Subcutaneous abdominal adipose tissue (tissue), 5 donors: ENCODE measurements around the gene PLEKHM2.

Experiments used
- H3K27ac ChIP-seq: one replicate; pipeline ENCODE4 v1.7.0; 2013; ENCODE audit warnings: low read depth, mild to moderate bottlenecking, inconsistent platforms, low read length, moderate library complexity
- H3K27me3 ChIP-seq, 5 donors: one replicate each; pipeline ENCODE4 v1.7.0; 2013; ENCODE audit warnings: low read length in 5 of 5, inconsistent platforms in 1 of 5; ENCODE audit not compliant: control insufficient read depth in 5 of 5, insufficient read depth in 4 of 5
- H3K36me3 ChIP-seq, 5 donors: one replicate each; pipeline ENCODE4 v1.7.0; 2013; ENCODE audit warnings: low read length in 5 of 5; ENCODE audit not compliant: control insufficient read depth in 5 of 5, insufficient read depth in 5 of 5
- H3K4me1 ChIP-seq, 5 donors: one replicate each; pipeline ENCODE4 v1.7.0; 2013; ENCODE audit warnings: low read length in 5 of 5, mild to moderate bottlenecking in 3 of 5, moderate library complexity in 1 of 5; ENCODE audit not compliant: control insufficient read depth in 5 of 5, insufficient read depth in 5 of 5
- H3K4me3 ChIP-seq, 5 donors: one replicate each; pipeline ENCODE4 v1.7.0; 2013; ENCODE audit warnings: low read length in 5 of 5, low read depth in 1 of 5
- H3K9ac ChIP-seq, 5 donors: one replicate each; pipeline ENCODE4 v1.7.0; 2013; ENCODE audit warnings: low read length in 5 of 5, mild to moderate bottlenecking in 4 of 5, moderate library complexity in 3 of 5
- H3K9me3 ChIP-seq, 5 donors: one replicate each; pipeline ENCODE4 v1.7.0; 2013; ENCODE audit warnings: low read length in 5 of 5; ENCODE audit not compliant: control insufficient read depth in 5 of 5
- donor health status: healthy.
- donor health status: healthy.
- donor health status: healthy.
- donor health status: healthy.
- donor health status: healthy.

PLEKHM2 gene

DNA sequence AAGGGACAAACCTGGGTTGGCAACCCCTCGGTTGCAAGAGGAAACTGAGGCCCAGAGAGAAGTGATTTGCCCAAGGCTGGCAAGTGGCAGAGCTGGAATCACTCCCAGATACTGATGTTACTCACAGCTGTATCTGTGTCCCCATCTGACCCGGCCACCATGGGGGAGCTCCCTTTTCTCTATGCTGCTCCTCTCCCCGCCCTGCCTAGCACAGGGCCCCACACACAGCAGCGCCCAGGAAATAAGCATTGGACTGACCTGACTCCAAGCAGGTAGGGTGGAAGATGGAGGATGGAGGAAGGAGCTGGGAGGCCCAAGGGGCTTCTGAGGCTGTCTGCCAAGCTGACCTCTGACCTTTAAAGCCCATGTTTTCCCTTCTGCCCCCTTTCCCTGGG is 71.5 kb downstream of the PLEKHM2 start:
- Histone ChIP-seq H3K27me3 (peaks cover 0 to 16% (median 6%) of the 10 kb centered on the region in 5 donors), H3K9me3 (no peaks in the 10 kb centered on the region), H3K36me3 (no peaks in the 10 kb centered on the region), H3K4me1 (peaks cover 2 to 38% (median 23%) of the 10 kb centered on the region in 5 donors), H3K9ac (no peak overlapping the region), H3K4me3 (no peak overlapping the region), H3K27ac (no peak overlapping the region)

DNA sequence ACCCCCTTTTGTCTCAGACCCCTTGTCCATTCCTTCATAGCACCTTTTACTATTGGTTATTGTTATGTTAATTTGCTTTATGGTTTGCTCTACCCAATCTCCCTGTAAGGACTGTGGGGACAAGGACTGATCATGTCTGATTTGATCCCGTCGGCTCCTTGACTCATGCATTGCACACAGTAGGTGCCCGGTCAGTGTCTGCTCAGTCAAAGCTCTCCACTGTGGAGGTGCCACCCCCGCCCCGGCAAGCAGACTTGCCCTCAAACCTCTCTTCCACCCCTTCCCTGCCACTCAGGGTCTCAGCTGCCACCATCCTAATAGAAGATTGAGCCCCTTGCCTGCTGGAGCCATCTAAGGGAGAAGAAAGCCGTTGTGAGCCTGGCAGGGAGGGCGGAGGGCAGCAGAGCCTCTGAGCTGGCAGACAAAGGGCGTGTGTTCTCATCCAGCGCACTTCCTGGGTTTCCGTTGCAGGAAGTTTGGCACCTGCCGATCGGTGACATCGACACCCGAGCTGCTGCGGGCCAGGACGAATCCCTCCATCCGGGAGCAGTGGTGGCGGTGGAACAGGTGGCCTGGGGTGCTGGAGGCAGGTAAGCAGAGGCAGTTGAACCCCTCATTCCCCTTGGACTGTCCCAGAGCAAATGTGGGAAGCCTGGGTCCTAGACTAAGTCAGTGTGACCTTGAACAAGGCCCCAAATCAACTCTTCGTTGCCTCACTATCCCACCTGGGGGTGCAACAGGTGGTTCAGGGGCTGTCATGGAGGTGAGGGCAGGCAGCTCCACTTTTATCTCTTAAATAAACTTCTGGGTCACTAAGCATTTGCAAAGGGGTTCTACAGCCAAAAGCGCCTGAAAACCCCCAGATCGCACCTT is 72.3 kb downstream of the PLEKHM2 start:
- peak overlapping the region in 1 of 5 donors; percentile 2 for H3K4me3 ChIP-seq
- no peaks in the 10 kb centered on the region for H3K36me3 ChIP-seq
- H3K9me3 ChIP-seq: no peaks in the 10 kb centered on the region
- peaks cover 6 to 45% (median 29%) of the 10 kb centered on the region in 5 donors for H3K4me1 ChIP-seq
- peak overlapping the region in 1 of 5 donors; percentile 25 for H3K9ac ChIP-seq
- H3K27ac ChIP-seq: no peak overlapping the region
- H3K27me3 ChIP-seq: peaks cover 0 to 16% (median 8%) of the 10 kb centered on the region in 5 donors

DNA sequence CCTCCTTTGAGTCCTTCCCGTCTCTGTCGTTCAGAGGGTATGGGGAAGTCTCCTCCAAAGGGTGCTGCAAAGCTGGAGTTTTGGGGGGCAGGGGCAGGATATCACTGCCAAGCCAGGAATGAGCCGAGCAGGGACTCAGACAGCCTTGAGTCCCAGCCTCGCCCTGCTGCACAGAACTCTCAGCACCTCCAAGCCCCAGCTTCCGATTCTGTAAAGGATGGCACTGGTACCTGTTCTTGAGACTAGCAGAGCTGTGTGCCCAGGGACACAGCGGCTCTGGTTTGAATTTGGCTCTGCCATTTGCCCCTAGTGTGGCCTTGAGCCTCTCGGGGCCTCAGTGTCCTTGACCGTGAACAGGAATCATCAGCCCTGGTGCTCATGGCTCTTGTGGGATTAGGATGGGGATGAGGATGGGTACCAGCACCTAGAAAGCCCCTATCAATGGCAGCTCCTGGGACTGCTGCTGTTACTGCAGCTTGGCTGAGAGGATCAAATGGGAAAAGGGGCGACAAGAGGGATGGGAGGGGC is 73.0 kb downstream of the PLEKHM2 start:
- H3K4me1 ChIP-seq: peaks cover 6 to 45% (median 29%) of the 10 kb centered on the region in 5 donors
- no peaks in the 10 kb centered on the region for H3K36me3 ChIP-seq
- no peak overlapping the region for H3K27ac ChIP-seq
- peaks cover 0 to 16% (median 8%) of the 10 kb centered on the region in 5 donors for H3K27me3 ChIP-seq
- no peak overlapping the region for H3K4me3 ChIP-seq
- no peak overlapping the region for H3K9ac ChIP-seq
- H3K9me3 ChIP-seq: no peaks in the 10 kb centered on the region

DNA sequence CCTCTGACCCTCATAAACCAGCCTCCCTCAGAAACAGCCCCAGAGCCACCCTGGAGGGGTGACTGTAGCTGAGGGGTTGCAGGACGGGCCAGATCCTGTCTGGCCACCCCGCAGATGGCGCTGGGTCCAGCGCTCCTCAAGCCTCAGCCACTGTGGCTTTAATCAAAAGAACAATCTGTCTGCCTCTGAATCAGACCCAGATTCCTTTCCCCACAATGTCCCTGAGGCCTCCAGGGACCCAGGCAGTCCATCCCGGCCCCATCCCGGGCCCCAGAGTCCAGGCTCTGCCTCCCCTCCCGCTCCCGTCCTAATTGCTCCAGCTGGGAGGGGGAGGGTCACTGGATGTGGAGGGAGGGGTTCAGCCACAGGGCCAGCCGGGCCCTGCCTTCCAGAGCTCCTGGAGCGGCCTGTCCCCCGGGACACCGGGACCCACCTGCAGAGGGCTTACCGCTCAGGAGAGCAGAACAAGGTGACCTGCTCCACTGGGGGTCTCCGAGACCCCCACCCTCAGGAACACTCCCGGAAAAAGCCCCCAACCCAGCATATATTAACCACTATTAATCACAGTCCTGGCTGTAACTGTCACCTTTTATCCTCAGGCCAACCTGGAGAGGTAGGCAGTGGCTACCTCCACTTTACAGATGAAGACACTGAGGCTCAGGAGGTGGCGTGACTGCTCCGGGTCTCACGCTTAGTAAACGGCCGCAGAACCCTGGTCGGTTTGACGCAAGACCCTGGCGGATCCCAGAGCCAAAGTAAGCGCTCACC is 73.6 kb downstream of the PLEKHM2 start:
- Histone ChIP-seq H3K4me1 (peaks cover 6 to 45% (median 29%) of the 10 kb centered on the region in 5 donors), H3K9me3 (no peaks in the 10 kb centered on the region), H3K27ac (no peak overlapping the region), H3K9ac (no peak overlapping the region), H3K27me3 (peaks cover 0 to 16% (median 8%) of the 10 kb centered on the region in 5 donors), H3K4me3 (peak overlapping the region in 2 of 5 donors; percentile 4 to 37), H3K36me3 (no peaks in the 10 kb centered on the region)

DNA sequence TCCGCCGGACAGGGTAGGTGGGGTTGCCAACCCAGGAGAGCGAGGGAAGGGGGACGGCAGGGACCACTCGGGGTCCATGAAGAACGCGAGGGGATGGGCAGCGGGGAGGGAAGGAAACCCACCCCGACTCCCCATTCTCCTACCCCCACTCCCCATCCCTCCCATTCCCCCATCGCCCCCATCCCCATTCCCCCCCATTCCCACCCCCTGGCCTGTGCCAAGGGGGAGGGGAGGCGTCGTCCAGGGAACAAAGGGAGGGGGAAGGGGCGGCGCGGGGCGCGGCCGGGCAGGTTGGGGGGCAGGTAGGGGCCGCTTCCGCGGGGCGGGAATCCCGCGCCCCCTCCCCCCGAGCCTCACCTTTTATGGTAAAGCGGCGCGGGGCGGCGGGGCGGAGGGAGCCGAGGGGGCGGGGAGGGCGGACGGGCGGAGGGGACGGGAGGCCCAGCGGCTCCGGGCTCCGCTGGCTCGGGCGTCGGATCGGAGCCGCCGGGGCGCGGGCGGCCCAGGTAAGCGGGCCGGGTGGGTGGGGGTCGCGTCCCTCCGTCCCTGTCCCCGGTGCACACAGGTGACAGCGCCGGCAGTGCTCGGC is 74.3 kb downstream of the PLEKHM2 start, which contains the start of gene FBLIM1:
TSS of gene FBLIM1 (plus strand) at position 453 of the 589 bp plus-strand sequence. CDS start 6,189 bp downstream, outside the sequence.
- peaks cover 0 to 16% (median 8%) of the 10 kb centered on the region in 5 donors for H3K27me3 ChIP-seq

DNA sequence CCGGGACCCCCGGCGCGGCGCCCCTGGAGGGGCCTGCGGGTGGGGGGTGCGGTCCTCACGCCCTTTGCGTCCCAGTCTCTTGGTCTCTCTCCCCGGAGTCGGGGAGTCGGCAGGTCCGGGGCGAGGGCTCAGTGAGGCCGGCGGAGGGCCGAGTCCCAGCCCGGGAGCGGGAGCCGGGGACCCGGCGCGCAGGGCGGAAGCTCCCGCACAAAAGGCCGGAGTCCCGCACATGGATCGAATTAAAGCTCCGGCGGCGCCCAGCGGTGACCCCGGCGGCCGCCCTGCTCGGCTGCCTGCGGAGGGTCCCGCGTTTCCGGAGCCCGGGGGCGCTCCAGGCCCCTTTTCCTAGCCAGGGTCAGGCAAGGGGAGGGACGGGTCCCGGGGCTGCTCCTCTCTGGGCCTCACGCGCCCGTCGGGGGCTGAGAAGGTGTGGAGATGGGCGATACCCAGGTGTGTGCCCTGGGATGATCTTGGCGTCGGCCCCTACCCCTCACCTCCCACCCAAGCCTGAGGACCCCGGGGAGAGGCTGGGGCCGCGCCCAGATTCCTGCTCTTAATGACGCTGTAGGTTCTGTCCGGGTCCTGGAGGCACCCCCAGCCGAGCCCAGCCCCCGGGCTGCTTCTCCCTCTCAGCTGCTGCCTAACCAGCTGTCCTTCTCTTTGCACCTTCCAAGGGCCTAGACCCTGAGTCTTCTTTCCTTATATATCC is 75.0 kb downstream of the PLEKHM2 start:
- H3K9me3 ChIP-seq: no peaks in the 10 kb centered on the region
- H3K4me3 ChIP-seq: peak overlapping the region in 4 of 5 donors; percentile 48 to 65 (median 58)
- peaks cover 6 to 45% (median 29%) of the 10 kb centered on the region in 5 donors for H3K4me1 ChIP-seq
- no peaks in the 10 kb centered on the region for H3K36me3 ChIP-seq
- H3K27ac ChIP-seq: no peak overlapping the region
- H3K9ac ChIP-seq: peak overlapping the region in 4 of 5 donors; percentile 30 to 76 (median 56)
- H3K27me3 ChIP-seq: peaks cover 0 to 16% (median 8%) of the 10 kb centered on the region in 5 donors

More for the DNA sequence above, 74.3 kb downstream of the PLEKHM2 start, which contains the start of gene FBLIM1:
- Histone ChIP-seq H3K9me3 (no peaks in the 10 kb centered on the region), H3K36me3 (no peaks in the 10 kb centered on the region), H3K27ac (no peak within 1 kb of the TSS), H3K9ac (peak within 1 kb of the TSS in 4 of 5 donors; percentile 30 to 76 (median 56)), H3K4me1 (peaks cover 6 to 45% (median 29%) of the 10 kb centered on the region in 5 donors), H3K4me3 (peak within 1 kb of the TSS in 4 of 5 donors; percentile 48 to 65 (median 58))

DNA sequence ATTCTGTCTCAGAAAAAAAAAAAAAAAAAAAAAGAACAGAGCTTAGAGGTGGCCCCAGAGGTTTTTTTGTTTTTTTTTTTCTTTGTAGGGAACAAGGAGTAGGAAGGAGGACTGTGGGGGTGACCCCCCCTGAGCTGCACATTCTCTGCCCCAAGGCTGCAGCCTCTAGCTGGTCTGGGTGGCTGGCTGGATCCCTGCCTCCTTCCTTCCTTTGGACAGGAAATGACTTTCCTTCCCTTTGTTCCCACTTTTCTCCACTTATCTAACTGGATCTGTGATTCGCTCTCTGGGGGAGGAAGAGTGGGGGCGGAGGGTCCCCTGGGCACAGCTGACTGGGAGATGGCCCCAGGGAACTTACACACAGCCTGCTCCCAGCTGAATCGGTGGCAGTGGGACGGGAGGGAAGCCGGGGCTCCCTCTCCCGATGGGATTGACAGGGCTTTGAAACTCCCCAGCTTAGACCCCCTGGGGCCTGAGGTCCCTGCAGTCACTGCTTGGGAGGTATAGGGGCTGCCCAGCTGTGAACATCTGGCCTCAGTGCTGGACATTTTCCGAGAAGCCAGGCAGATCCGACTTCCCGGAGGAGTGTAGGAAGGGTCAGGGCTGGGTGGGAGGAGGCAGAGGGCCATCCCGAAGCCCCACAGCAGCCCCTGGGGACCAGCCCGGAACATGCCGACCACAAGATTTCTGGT is 76.5 kb downstream of the PLEKHM2 start:
- Histone ChIP-seq H3K4me3 (peak overlapping the region in 2 of 5 donors; percentile 5 to 7), H3K9me3 (no peaks in the 10 kb centered on the region), H3K4me1 (peaks cover 9 to 43% (median 29%) of the 10 kb centered on the region in 5 donors), H3K27me3 (peaks cover 0 to 16% (median 9%) of the 10 kb centered on the region in 5 donors), H3K36me3 (peaks cover 0 to 8% (median 3%) of the 10 kb centered on the region in 5 donors), H3K9ac (peak overlapping the region in 2 of 5 donors; percentile 38 to 43), H3K27ac (peak overlapping the region; percentile 29)

DNA sequence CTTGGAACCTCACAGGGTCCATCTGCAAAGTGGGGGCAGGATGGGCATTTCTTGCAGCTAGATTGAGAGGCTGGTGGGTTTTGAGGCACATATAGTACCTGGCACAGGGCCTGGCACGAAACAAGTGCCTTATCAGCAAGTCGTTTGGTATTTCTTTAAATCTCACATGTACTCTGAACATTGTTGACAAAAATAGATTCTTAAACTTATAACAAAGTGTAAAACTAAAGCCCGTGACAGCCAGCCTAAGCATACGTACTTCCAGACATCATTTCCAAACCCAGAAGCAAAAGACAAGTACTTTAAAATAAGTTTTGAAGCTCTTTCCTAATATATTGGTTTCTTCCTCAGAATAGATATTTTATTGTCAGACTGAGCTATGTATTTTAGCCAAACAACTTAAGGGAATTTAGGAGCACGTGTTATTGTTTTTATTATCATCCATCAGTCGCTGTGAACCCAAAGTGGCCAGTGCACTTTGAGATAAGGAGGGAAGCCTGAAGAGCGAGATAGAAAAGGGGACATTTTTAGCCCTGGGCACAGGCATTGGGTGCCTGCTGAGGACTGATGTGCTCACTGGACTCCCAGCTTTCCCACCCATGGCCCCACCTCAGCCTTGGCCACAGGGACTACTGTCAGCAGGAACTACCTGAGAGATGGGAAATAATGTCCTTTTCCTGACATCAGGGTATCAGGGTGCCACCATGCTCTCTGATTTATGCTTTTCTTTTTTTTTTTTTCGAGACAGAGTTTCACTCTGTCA is 77.4 kb downstream of the PLEKHM2 start:
- Histone ChIP-seq H3K27me3 (peaks cover 0 to 16% (median 9%) of the 10 kb centered on the region in 5 donors), H3K9ac (peak overlapping the region in 1 of 5 donors; percentile 38), H3K4me3 (no peak overlapping the region), H3K27ac (peak overlapping the region; percentile 29), H3K4me1 (peaks cover 9 to 36% (median 25%) of the 10 kb centered on the region in 5 donors), H3K36me3 (peaks cover 0 to 13% (median 3%) of the 10 kb centered on the region in 5 donors), H3K9me3 (no peaks in the 10 kb centered on the region)
